ENCODE results near the gene PAX3. TPM values are rescaled to one million over a fixed set of nuclear protein-coding genes. Genes with fewer than 3 reads are reported as not detected.

Gene PAX3
- total RNA-seq, 1 donor from 2014 or later = not detected

GRCh38 chr2:222289278-222290160 lies 9.3 kb downstream of the PAX3 start:
- Histone ChIP-seq H3K4me3 (ENCODE audit: low read depth, low read length) (no peak overlapping the region), H3K36me3 (ENCODE audit: control insufficient read depth, insufficient read depth, low read length) (no peaks in the 10 kb centered on the region), H3K27me3 (ENCODE audit: control insufficient read depth, insufficient read depth, low read length) (peaks cover 58% of the 10 kb centered on the region)
- DNase-seq (ENCODE audit: low read depth) (no peak), FAIRE-seq (no peak)
- no peak for TF ChIP-seq CTCF (IDR thresholded peaks at IDR 0.05; ENCODE audit: insufficient read depth, low read length, severe bottlenecking)

- peaks cover 51% of the 10 kb centered on the region for H3K27me3 ChIP-seq (ENCODE audit: control insufficient read depth, insufficient read depth, low read length)
- no peak for FAIRE-seq
- TF ChIP-seq CTCF (IDR thresholded peaks at IDR 0.05; ENCODE audit: insufficient read depth, low read length, severe bottlenecking) = no peak
- H3K4me3 ChIP-seq (ENCODE audit: low read depth, low read length) = no peak overlapping the region
- no peaks in the 10 kb centered on the region for H3K36me3 ChIP-seq (ENCODE audit: control insufficient read depth, insufficient read depth, low read length)
- no peak for DNase-seq (ENCODE audit: low read depth)
These were observed 10.1 kb downstream of the PAX3 start for GRCh38 chr2:222288590-222289277.

- no peaks in the 10 kb centered on the region for H3K36me3 ChIP-seq (ENCODE audit: control insufficient read depth, insufficient read depth, low read length)
- TF ChIP-seq CTCF (IDR thresholded peaks at IDR 0.05; ENCODE audit: insufficient read depth, low read length, severe bottlenecking) = no peak
- H3K4me3 ChIP-seq (ENCODE audit: low read depth, low read length) = no peak overlapping the region
These were observed 10.8 kb downstream of the PAX3 start for GRCh38 chr2:222287862-222288479.

GRCh38 chr2:222284466-222284865 lies 14.3 kb downstream of the PAX3 start:
- Histone ChIP-seq H3K36me3 (ENCODE audit: control insufficient read depth, insufficient read depth, low read length) (no peaks in the 10 kb centered on the region), H3K4me3 (ENCODE audit: low read depth, low read length) (no peak overlapping the region), H3K27me3 (ENCODE audit: control insufficient read depth, insufficient read depth, low read length) (peaks cover 11% of the 10 kb centered on the region)
- DNase-seq (ENCODE audit: low read depth) (no peak), FAIRE-seq (no peak)
- no peak for TF ChIP-seq CTCF (IDR thresholded peaks at IDR 0.05; ENCODE audit: insufficient read depth, low read length, severe bottlenecking)

More at GRCh38 chr2:222287862-222288479, 10.8 kb downstream of the PAX3 start:
- DNase-seq (ENCODE audit: low read depth) = no peak
- H3K27me3 ChIP-seq (ENCODE audit: control insufficient read depth, insufficient read depth, low read length) = peaks cover 43% of the 10 kb centered on the region
- FAIRE-seq = no peak

- Histone ChIP-seq H3K27me3 (ENCODE audit: control insufficient read depth, insufficient read depth, low read length) (peaks cover 3% of the 10 kb centered on the region), H3K4me3 (ENCODE audit: low read depth, low read length) (no peak overlapping the region), H3K36me3 (ENCODE audit: control insufficient read depth, insufficient read depth, low read length) (no peaks in the 10 kb centered on the region)
- TF ChIP-seq CTCF (IDR thresholded peaks at IDR 0.05; ENCODE audit: insufficient read depth, low read length, severe bottlenecking) = no peak
- DNase-seq (ENCODE audit: low read depth) = no peak
- no peak for FAIRE-seq
These were observed 15.2 kb downstream of the PAX3 start for GRCh38 chr2:222283634-222284033.
